ENCODE measurements around the gene SLC35A5.

The SLC35A5 gene

DNA sequence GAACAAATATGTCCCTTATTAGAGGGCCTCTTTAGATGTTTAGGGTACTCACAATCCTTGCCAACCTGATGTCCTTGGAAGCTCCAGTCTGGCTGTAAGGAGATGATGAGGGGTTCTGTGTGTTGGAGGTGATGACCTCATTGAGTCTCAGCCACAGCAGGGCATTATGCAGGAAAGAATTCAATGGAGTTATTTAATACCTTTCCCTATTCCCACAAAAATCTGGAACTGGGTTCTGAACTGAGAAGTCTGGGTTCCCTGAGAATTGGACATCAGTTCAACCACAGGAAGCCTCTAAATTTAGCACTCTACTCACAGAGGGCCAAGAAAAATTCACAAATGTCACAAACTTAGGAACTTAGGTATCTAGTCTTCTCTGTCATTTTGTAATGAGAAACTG, 36.9 kb downstream of the SLC35A5 start:
- ChIA-PET CTCF (no interaction called here), POLR2A (no interaction called here)
- Histone ChIP-seq H3K4me3 (ENCODE audit: low read depth, low read length) (no peak overlapping the region), H3K9me3 (ENCODE audit: control insufficient read depth, insufficient read depth, low read depth, low read length) (no peaks in the 10 kb centered on the region), H3K27ac (ENCODE audit: extremely low read depth, low read depth, low read length) (no peak overlapping the region), H3K36me3 (ENCODE audit: control insufficient read depth in 2 of 2, insufficient read depth in 1 of 2, low read length in 2 of 2) (no peaks in the 10 kb centered on the region), H3K4me1 (ENCODE audit: control insufficient read depth, insufficient read depth, low read length) (no peaks in the 10 kb centered on the region)
- TF ChIP-seq ZNF24 (tag by site-specific recombination; IDR thresholded peaks at IDR 0.05) = no peak
- no peak for TF ChIP-seq OSR2 (tag by site-specific recombination; IDR thresholded peaks at IDR 0.05)
- TF ChIP-seq, protein P1, sequence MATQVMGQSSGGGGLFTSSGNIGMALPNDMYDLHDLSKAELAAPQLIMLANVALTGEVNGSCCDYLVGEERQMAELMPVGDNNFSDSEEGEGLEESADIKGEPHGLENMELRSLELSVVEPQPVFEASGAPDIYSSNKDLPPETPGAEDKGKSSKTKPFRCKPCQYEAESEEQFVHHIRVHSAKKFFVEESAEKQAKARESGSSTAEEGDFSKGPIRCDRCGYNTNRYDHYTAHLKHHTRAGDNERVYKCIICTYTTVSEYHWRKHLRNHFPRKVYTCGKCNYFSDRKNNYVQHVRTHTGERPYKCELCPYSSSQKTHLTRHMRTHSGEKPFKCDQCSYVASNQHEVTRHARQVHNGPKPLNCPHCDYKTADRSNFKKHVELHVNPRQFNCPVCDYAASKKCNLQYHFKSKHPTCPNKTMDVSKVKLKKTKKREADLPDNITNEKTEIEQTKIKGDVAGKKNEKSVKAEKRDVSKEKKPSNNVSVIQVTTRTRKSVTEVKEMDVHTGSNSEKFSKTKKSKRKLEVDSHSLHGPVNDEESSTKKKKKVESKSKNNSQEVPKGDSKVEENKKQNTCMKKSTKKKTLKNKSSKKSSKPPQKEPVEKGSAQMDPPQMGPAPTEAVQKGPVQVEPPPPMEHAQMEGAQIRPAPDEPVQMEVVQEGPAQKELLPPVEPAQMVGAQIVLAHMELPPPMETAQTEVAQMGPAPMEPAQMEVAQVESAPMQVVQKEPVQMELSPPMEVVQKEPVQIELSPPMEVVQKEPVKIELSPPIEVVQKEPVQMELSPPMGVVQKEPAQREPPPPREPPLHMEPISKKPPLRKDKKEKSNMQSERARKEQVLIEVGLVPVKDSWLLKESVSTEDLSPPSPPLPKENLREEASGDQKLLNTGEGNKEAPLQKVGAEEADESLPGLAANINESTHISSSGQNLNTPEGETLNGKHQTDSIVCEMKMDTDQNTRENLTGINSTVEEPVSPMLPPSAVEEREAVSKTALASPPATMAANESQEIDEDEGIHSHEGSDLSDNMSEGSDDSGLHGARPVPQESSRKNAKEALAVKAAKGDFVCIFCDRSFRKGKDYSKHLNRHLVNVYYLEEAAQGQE (tag by site-specific recombination; IDR thresholded peaks at IDR 0.05) = no peak
- no peak for TF ChIP-seq ZFHX2 (tag by site-specific recombination; conservative IDR thresholded peaks at IDR 0.05)
- no peak for TF ChIP-seq ZNF600 (tag by site-specific recombination; IDR thresholded peaks at IDR 0.05)
- TF ChIP-seq ZNF585B (tag by site-specific recombination; IDR thresholded peaks at IDR 0.05) = no peak

DNA sequence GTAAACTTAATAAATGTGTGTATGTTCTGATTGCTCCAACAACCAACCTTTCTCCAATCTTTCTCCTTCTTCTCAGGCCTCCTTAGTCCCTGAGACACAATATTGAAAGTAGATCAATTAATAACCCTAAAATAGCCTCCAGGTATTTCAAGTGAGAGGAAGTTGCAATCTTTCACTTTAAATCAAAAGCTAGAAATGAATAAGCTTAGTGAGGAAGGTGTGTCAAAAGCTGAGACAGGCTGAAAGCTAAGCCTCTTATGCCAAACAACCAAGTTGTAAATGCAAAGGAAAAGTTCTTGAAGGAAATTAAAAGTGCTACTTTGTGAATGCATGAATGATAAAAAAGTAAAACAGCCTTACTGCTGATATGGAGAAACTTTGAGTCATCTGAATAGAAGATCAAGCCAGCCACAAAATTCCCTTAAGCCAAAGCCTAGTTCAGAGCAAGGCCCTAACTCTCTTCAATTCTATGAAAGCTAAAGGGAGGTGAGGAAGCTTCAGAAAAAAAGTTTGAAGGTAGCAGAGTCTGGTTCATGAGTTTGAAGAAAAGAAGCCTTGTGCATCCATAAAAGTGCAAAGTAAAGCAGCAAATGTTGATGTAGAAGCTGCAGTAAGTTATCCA, 40.5 kb downstream of the SLC35A5 start:
- H3K4me3 ChIP-seq (ENCODE audit: low read depth, low read length) = no peak overlapping the region
- no peak for TF ChIP-seq ZNF335 (tag by site-specific recombination; conservative IDR thresholded peaks at IDR 0.05)
- TF ChIP-seq, protein P2, sequence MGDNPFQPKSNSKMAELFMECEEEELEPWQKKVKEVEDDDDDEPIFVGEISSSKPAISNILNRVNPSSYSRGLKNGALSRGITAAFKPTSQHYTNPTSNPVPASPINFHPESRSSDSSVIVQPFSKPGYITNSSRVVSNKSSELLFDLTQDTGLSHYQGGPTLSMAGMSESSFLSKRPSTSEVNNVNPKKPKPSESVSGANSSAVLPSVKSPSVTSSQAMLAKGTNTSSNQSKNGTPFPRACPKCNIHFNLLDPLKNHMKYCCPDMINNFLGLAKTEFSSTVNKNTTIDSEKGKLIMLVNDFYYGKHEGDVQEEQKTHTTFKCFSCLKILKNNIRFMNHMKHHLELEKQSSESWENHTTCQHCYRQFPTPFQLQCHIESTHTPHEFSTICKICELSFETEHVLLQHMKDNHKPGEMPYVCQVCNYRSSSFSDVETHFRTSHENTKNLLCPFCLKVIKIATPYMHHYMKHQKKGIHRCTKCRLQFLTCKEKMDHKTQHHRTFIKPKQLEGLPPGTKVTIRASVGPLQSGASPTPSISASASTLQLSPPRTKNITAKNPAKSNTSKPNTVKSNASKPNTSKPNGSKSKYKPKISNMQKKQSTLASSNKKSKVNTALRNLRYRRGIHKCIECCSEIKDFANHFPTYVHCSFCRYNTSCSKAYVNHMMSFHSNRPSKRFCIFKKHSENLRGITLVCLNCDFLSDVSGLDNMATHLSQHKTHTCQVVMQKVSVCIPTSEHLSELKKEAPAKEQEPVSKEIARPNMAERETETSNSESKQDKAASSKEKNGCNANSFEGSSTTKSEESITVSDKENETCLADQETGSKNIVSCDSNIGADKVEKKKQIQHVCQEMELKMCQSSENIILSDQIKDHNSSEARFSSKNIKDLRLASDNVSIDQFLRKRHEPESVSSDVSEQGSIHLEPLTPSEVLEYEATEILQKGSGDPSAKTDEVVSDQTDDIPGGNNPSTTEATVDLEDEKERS (tag by site-specific recombination; IDR thresholded peaks at IDR 0.05) = no peak
- no peak for TF ChIP-seq ZFP41 (tag by site-specific recombination; IDR thresholded peaks at IDR 0.05; ENCODE audit: borderline replicate concordance)
- no peak for TF ChIP-seq ZNF324 (tag by site-specific recombination; IDR thresholded peaks at IDR 0.05)
- TF ChIP-seq SP7 (tag by site-specific recombination; IDR thresholded peaks at IDR 0.05) = no peak
- TF ChIP-seq ZNF214 (tag by site-specific recombination; IDR thresholded peaks at IDR 0.05; ENCODE audit: borderline replicate concordance) = no peak
- no peak for TF ChIP-seq ZFP37 (tag by site-specific recombination; IDR thresholded peaks at IDR 0.05)
- no peak for TF ChIP-seq ZNF416 (tag by site-specific recombination; IDR thresholded peaks at IDR 0.05)
- no peak for TF ChIP-seq ZNF585B (tag by site-specific recombination; IDR thresholded peaks at IDR 0.05)
- no peak for TF ChIP-seq MZF1 (tag by site-specific recombination; IDR thresholded peaks at IDR 0.05; ENCODE audit: borderline replicate concordance)
- no peak for TF ChIP-seq GLI4 (tag by site-specific recombination; IDR thresholded peaks at IDR 0.05)
- TF ChIP-seq RBAK (tag by site-specific recombination; IDR thresholded peaks at IDR 0.05) = no peak
- TF ChIP-seq ZNF350 (tag by site-specific recombination; IDR thresholded peaks at IDR 0.05) = no peak
- TF ChIP-seq BCL11B (tag by site-specific recombination; IDR thresholded peaks at IDR 0.05; ENCODE audit: low read depth) = no peak
- no peak for TF ChIP-seq KLF10 (tag by site-specific recombination; IDR thresholded peaks at IDR 0.05)
- H3K36me3 ChIP-seq (ENCODE audit: control insufficient read depth in 2 of 2, insufficient read depth in 1 of 2, low read length in 2 of 2) = no peaks in the 10 kb centered on the region
- H3K9me3 ChIP-seq (ENCODE audit: control insufficient read depth, insufficient read depth, low read depth, low read length) = no peaks in the 10 kb centered on the region
- H3K4me1 ChIP-seq (ENCODE audit: control insufficient read depth, insufficient read depth, low read length) = no peaks in the 10 kb centered on the region
- POLR2A ChIA-PET = no interaction called here
- CTCF ChIA-PET = interaction anchor here (0.6 to 0.7 kb wide), 2 partner anchors 14 to 40 kb away, joined by 3 read pairs; no protein-coding TSS in a partner anchor
- H3K27ac ChIP-seq (ENCODE audit: extremely low read depth, low read depth, low read length) = no peak overlapping the region

All from HEK293 (cell line).